HepG2 (cell line): ENCODE measurements around the gene ZNF33B. TPM values are rescaled to one million over a fixed set of nuclear protein-coding genes. Genes with fewer than 3 reads are reported as not detected.
A peak's percentile ranks its signal among the peaks of the same experiment; 100 is the strongest.

Source experiments
- MEIS2 ChIP-seq: sonication (generic); formaldehyde crosslinking; IDR thresholded peaks from 2 replicates; pipeline ENCODE4 v1.9.0; 2021; ENCODE audit warnings: mild to moderate bottlenecking, missing genetic modification reagents
- MIER2 ChIP-seq: IDR thresholded peaks from 2 replicates; pipeline ENCODE4 v1.6.1; 2016; ENCODE audit warnings: missing biosample characterization, missing genetic modification reagents
- SMYD3 ChIP-seq: sonication (generic); formaldehyde crosslinking; IDR thresholded peaks from 2 replicates; pipeline ENCODE4 v1.8.1; 2023; ENCODE audit warnings: mild to moderate bottlenecking, missing genetic modification reagents
- ZBTB46 ChIP-seq: sonication (generic); formaldehyde crosslinking; IDR thresholded peaks from 2 replicates; pipeline ENCODE4 v1.4.0; 2020; ENCODE audit warnings: mild to moderate bottlenecking, missing genetic modification reagents, borderline replicate concordance
- ZNF180 ChIP-seq: sonication (generic); formaldehyde crosslinking; IDR thresholded peaks from 2 replicates; pipeline ENCODE4 v1.4.0; 2020; ENCODE audit warnings: low read depth, missing genetic modification reagents, borderline replicate concordance
- ZNF30 ChIP-seq: sonication (generic); formaldehyde crosslinking; IDR thresholded peaks from 2 replicates; pipeline ENCODE4 v1.5.0; 2020; ENCODE audit warnings: mild to moderate bottlenecking, missing genetic modification reagents
- ZNF761 ChIP-seq: sonication (generic); formaldehyde crosslinking; conservative IDR thresholded peaks from 2 replicates; pipeline ENCODE4 v1.4.0; 2020; ENCODE audit warnings: mild to moderate bottlenecking, missing genetic modification reagents
- ZNF839 ChIP-seq: sonication (generic); formaldehyde crosslinking; IDR thresholded peaks from 2 replicates; pipeline ENCODE4 v1.4.0; 2020; ENCODE audit warnings: missing genetic modification reagents, mild to moderate bottlenecking, borderline replicate concordance
- polyA plus RNA-seq, 8 experiments: library from polyadenylated mRNA; depleted of rRNA in 3 of 8; stranded (reverse) in 7 of 8; unstranded in 1 of 8; fragments of >200 nt; fragmentation: Illumina TruSeq in 4 of 8; extraction: Trizol in 4 of 8; gene quantifications; 2 replicates each; pipeline versions ENCODE4 v1.2.1 to v1.2.3, GENCODE V29; 2011 to 2016; ENCODE audit warnings: low read depth in 4 of 8, missing spikeins in 1 of 8, mixed read lengths in 1 of 8; ENCODE audit not compliant: insufficient read depth in 1 of 8
- total RNA-seq, 5 experiments: library from RNA; depleted of rRNA; stranded (reverse); fragments of >200 nt; fragmentation: Illumina TruSeq; extraction: Trizol; gene quantifications; 2 replicates each; pipeline ENCODE4 v1.2.3, GENCODE V29; 2016; ENCODE audit warnings: low read depth in 1 of 5
- TF ChIP-seq, protein P1 (sequence below), 2 experiments: fragments of 450-650 bp in 1 of 2; sonication (generic) in 1 of 2; formaldehyde crosslinking in 1 of 2; IDR thresholded peaks; 2 replicates each; pipeline versions ENCODE4 v1.6.1 to v1.8.0; 2016 to 2022; ENCODE audit warnings: antibody characterized with exemption in 1 of 2, mild to moderate bottlenecking in 1 of 2, missing genetic modification reagents in 1 of 2
- TF ChIP-seq, protein P2 (sequence below): sonication (generic); formaldehyde crosslinking; IDR thresholded peaks from 2 replicates; pipeline ENCODE4 v1.5.0; 2020; ENCODE audit warnings: mild to moderate bottlenecking, missing genetic modification reagents

The ZNF33B gene
- total and polyA plus RNA-seq, 2 of the 13 experiments (the other 11 are each of a cell fraction or from before 2014, with no cell fraction given): 18.4 to 23.5 TPM

DNA sequence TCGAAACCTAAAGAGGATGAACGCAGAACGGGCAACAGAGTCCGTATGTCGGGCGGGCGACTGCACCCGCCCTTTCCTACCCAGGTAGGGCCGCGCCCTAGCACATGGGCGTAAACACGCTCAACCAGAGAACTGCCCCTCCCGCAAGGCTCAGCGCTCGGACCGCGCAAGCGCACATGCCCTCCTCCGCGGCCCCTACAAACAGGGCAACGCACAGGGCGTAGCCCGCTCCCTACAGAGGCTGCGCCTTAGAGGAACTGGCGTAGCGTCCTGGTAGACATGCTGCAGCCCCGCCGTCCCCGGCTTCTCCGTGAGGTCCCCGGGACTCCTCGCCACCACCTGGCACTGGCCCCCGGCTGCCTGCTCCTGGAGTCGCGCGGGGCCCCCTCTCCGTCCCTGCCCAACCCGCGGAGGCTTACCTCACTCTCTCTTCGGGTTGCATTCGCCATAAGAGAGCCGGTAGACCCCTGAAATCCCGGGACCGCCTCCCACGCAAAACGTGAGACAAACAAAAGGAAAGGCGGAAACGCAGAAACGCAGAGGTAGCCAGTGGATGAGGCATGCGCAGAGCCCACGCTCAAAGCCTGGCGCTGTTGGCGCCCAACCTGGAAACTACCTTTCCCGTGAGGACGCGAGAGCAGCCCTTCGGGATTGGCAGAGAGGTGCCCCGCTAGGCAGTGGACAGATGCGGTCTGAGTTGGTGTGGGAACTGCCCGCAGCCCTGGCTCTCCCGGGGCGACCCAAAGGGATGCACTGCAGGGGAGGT, at the start of gene ZNF33B (continued):
- TF ChIP-seq MIER2 (CRISPR knock-in tag) (no peak), ZNF30 (CRISPR knock-in tag) (0 out of 2 replicates have a peak, but pooled peaks have one; percentile 26), ZNF761 (CRISPR knock-in tag) (peak; percentile 67), ZNF839 (CRISPR knock-in tag) (0 out of 2 replicates have a peak, but pooled peaks have one; percentile 44), ZNF180 (CRISPR knock-in tag) (peak; percentile 61; the same call in 1 of the 2 replicates), ZBTB46 (CRISPR knock-in tag) (no peak), SMYD3 (CRISPR knock-in tag) (peak; percentile 64; the same call in 1 of the 2 replicates), MEIS2 (peak; percentile 54; the same call in 1 of the 2 replicates)
- TF ChIP-seq, protein P1, sequence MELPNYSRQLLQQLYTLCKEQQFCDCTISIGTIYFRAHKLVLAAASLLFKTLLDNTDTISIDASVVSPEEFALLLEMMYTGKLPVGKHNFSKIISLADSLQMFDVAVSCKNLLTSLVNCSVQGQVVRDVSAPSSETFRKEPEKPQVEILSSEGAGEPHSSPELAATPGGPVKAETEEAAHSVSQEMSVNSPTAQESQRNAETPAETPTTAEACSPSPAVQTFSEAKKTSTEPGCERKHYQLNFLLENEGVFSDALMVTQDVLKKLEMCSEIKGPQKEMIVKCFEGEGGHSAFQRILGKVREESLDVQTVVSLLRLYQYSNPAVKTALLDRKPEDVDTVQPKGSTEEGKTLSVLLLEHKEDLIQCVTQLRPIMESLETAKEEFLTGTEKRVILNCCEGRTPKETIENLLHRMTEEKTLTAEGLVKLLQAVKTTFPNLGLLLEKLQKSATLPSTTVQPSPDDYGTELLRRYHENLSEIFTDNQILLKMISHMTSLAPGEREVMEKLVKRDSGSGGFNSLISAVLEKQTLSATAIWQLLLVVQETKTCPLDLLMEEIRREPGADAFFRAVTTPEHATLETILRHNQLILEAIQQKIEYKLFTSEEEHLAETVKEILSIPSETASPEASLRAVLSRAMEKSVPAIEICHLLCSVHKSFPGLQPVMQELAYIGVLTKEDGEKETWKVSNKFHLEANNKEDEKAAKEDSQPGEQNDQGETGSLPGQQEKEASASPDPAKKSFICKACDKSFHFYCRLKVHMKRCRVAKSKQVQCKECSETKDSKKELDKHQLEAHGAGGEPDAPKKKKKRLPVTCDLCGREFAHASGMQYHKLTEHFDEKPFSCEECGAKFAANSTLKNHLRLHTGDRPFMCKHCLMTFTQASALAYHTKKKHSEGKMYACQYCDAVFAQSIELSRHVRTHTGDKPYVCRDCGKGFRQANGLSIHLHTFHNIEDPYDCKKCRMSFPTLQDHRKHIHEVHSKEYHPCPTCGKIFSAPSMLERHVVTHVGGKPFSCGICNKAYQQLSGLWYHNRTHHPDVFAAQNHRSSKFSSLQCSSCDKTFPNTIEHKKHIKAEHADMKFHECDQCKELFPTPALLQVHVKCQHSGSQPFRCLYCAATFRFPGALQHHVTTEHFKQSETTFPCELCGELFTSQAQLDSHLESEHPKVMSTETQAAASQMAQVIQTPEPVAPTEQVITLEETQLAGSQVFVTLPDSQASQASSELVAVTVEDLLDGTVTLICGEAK (IDR thresholded peaks at IDR 0.05): no peak
- TF ChIP-seq, protein P1 (CRISPR knock-in tag; IDR thresholded peaks at IDR 0.05): peak; percentile 57; the same call in 1 of the 2 replicates
- TF ChIP-seq, protein P2, sequence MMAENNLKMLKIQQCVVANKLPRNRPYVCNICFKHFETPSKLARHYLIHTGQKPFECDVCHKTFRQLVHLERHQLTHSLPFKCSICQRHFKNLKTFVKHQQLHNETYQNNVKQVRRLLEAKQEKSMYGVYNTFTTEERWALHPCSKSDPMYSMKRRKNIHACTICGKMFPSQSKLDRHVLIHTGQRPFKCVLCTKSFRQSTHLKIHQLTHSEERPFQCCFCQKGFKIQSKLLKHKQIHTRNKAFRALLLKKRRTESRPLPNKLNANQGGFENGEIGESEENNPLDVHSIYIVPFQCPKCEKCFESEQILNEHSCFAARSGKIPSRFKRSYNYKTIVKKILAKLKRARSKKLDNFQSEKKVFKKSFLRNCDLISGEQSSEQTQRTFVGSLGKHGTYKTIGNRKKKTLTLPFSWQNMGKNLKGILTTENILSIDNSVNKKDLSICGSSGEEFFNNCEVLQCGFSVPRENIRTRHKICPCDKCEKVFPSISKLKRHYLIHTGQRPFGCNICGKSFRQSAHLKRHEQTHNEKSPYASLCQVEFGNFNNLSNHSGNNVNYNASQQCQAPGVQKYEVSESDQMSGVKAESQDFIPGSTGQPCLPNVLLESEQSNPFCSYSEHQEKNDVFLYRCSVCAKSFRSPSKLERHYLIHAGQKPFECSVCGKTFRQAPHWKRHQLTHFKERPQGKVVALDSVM (CRISPR knock-in tag): 0 out of 2 replicates have a peak, but pooled peaks have one; percentile 16
